ENCODE data around the gene CTSE. TPM values are rescaled to one million over a fixed set of nuclear protein-coding genes. Genes with fewer than 3 reads are reported as not detected.
A peak's percentile ranks its signal among the peaks of the same experiment; 100 is the strongest.

Gene CTSE
- total RNA-seq, 4 donors from 2014 or later = not detected

GRCh38 chr1:206012086-206012859 is 11.4 kb downstream of the CTSE start:
- Histone ChIP-seq H3K4me1 (peaks cover 0 to 4% (median 0%) of the 10 kb centered on the region in 4 donors), H3K4me3 (no peak overlapping the region), H3K27me3 (no peaks in the 10 kb centered on the region), H3K36me3 (no peaks in the 10 kb centered on the region), H3K9me3 (no peaks in the 10 kb centered on the region), H3K27ac (peak overlapping the region in 1 of 4 donors; percentile 40)
- 54 to 70% methylated on average over 16 to 17 of the region's 17 CpGs for WGBS, 2 donors
- DNase-seq (ENCODE audit: low spot score in 2 of 2) = peak; percentile 38 to 70
- TF ChIP-seq EP300 (IDR thresholded peaks at IDR 0.05) (peak in 1 of 2 donors; percentile 52), CTCF (IDR thresholded peaks at IDR 0.05) (no peak)

GRCh38 chr1:206011057-206011456 is 12.6 kb downstream of the CTSE start:
- H3K27ac ChIP-seq = no peak overlapping the region

GRCh38 chr1:206010060-206010459 is 13.6 kb downstream of the CTSE start:
- TF ChIP-seq POLR2A (IDR thresholded peaks at IDR 0.05) = no peak
- TF ChIP-seq EP300 (IDR thresholded peaks at IDR 0.05) = no peak
- TF ChIP-seq CTCF (IDR thresholded peaks at IDR 0.05) = no peak
- WGBS, 2 donors = 58 to 63% methylated on average over 5 of the region's 5 CpGs
- Histone ChIP-seq H3K4me1 (peaks cover 0 to 4% (median 2%) of the 10 kb centered on the region in 4 donors), H3K27me3 (no peaks in the 10 kb centered on the region), H3K36me3 (no peaks in the 10 kb centered on the region), H3K4me3 (no peak overlapping the region), H3K9me3 (no peaks in the 10 kb centered on the region), H3K27ac (no peak overlapping the region)
- no peak for DNase-seq (ENCODE audit: low spot score in 2 of 2)

More at GRCh38 chr1:206011057-206011456, 12.6 kb downstream of the CTSE start:
- Histone ChIP-seq H3K4me3 (no peak overlapping the region), H3K4me1 (peaks cover 0 to 4% (median 0%) of the 10 kb centered on the region in 4 donors), H3K27me3 (no peaks in the 10 kb centered on the region), H3K36me3 (no peaks in the 10 kb centered on the region), H3K9me3 (no peaks in the 10 kb centered on the region)
- 87 to 88% methylated on average over 8 of the region's 8 CpGs for WGBS, 2 donors
- TF ChIP-seq POLR2A (IDR thresholded peaks at IDR 0.05) (no peak), EP300 (IDR thresholded peaks at IDR 0.05) (no peak), CTCF (IDR thresholded peaks at IDR 0.05) (no peak)
- DNase-seq (ENCODE audit: low spot score in 2 of 2) = no peak

- WGBS, 2 donors = 64 to 77% methylated on average over 4 of the region's 4 CpGs
- Histone ChIP-seq H3K36me3 (no peaks in the 10 kb centered on the region), H3K27ac (no peak overlapping the region)
These were observed 16.7 kb downstream of the CTSE start for GRCh38 chr1:206006946-206007345.

More at GRCh38 chr1:206006946-206007345, 16.7 kb downstream of the CTSE start:
- H3K4me1 ChIP-seq = peaks cover 0 to 28% (median 16%) of the 10 kb centered on the region in 4 donors
- H3K27me3 ChIP-seq = no peaks in the 10 kb centered on the region
- H3K4me3 ChIP-seq = no peak overlapping the region
- no peak for DNase-seq (ENCODE audit: low spot score in 2 of 2)
- no peaks in the 10 kb centered on the region for H3K9me3 ChIP-seq
- no peak for TF ChIP-seq EP300 (IDR thresholded peaks at IDR 0.05)
- no peak for TF ChIP-seq CTCF (IDR thresholded peaks at IDR 0.05)
- TF ChIP-seq POLR2A (IDR thresholded peaks at IDR 0.05) = no peak

Data from tibial nerve (tissue), 4 donors.